Brain microvascular endothelial cell (primary cell): ENCODE results near the gene RAD21L1.

Source experiments
- DNase-seq: peaks from one replicate; pipeline ENCODE4 v3.0.0-alpha.2; 2020
- H3K27ac ChIP-seq: fragments of 250-450 bp; sonication (Bioruptor Pico); 2 replicates; pipeline ENCODE4 v1.5.1; 2020; ENCODE audit warnings: mild to moderate bottlenecking, moderate library complexity
- H3K27me3 ChIP-seq: fragments of 250-450 bp; sonication (Bioruptor Pico); replicated peaks from 2 replicates; pipeline ENCODE4 v1.5.1; 2020; ENCODE audit warnings: mild to moderate bottlenecking
- H3K36me3 ChIP-seq: fragments of 250-450 bp; sonication (Bioruptor Pico); replicated peaks from 2 replicates; pipeline ENCODE4 v1.5.1; 2020; ENCODE audit warnings: mild to moderate bottlenecking
- H3K4me3 ChIP-seq: 2 replicates; pipeline ENCODE4 v1.5.1; 2011; ENCODE audit warnings: low read depth, mild to moderate bottlenecking, control low read depth, low read length, moderate library complexity
- CTCF ChIP-seq: IDR thresholded peaks from 2 replicates; pipeline ENCODE4 v1.5.1; 2011; ENCODE audit warnings: low read depth, mild to moderate bottlenecking, moderate library complexity, low read length, control low read depth, inconsistent platforms; ENCODE audit errors: missing control alignments
- in situ Hi-C: cut with HindIII; loops from 2 replicates; pipeline ENCODE4 v1.10.0; 2017; ENCODE audit warnings: low sequenced_read_pairs, low pct_ligation_motif_present

Gene RAD21L1

GRCh38 chr20:1205802-1206201, 20.0 kb upstream of the RAD21L1 start:
- no peak for TF ChIP-seq CTCF
- H3K27ac ChIP-seq: no peak overlapping the region
- no peak overlapping the region for H3K4me3 ChIP-seq
- no peak for DNase-seq
- peaks cover 18% of the 10 kb centered on the region for H3K27me3 ChIP-seq
- no peaks in the 10 kb centered on the region for H3K36me3 ChIP-seq
- in situ Hi-C loops: no loop called here

- peaks cover 18% of the 10 kb centered on the region for H3K27me3 ChIP-seq
- no peaks in the 10 kb centered on the region for H3K36me3 ChIP-seq
- TF ChIP-seq CTCF: no peak
- H3K4me3 ChIP-seq: no peak overlapping the region
- in situ Hi-C loops: no loop called here
- no peak overlapping the region for H3K27ac ChIP-seq
- DNase-seq: no peak
Observed at GRCh38 chr20:1206366-1207148, 19.3 kb upstream of the RAD21L1 start.

- in situ Hi-C loops: no loop called here
- DNase-seq: no peak
Observed at GRCh38 chr20:1207293-1207878, 18.5 kb upstream of the RAD21L1 start.

DNA sequence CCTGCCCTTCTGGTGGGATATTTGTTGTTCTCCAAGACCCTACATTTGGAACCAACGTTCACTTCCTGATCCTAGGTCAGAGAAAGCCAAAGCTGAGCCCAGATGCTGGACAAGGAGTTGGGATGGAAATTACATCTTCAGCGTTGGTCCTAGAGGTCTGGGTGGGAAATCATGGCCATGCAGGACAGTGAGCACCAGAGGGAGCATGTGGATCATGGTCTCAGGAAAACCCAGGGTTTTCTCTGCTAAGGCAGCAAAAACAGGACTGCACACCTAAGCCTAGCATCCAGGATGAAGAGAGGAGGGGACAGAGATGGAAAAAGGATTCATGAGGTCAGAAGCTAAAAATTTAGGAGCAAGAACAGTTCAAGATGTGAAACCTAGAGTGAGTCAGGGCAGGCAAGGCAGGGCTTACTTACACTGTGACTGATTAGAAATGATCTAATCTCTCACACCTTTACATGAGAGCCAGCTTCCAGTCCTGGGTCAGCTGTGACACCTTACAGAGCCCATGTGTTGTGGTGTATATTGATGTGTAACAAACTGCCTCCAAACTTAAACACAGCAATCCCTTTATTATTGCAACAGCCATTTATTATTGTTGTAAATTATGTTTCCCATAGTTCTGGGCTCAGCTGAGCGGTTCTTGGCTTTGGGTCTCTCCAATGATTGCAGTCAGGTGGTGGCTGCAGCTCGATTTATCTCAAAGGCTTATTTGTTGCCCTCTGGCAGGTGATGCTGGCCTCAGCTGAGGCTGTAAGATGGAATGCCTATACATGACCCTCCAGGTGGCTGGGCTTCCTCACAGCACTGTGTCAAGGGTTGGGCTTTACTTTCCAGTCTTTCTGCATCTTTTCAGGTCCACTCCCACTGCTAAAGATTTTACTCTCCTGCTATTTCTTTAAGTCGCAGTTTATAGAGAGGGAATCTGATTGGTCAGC, 16.1 kb upstream of the RAD21L1 start:
- Histone ChIP-seq H3K4me3 (no peak overlapping the region), H3K27ac (no peak overlapping the region), H3K36me3 (no peaks in the 10 kb centered on the region), H3K27me3 (peaks cover 15% of the 10 kb centered on the region)
- TF ChIP-seq CTCF: peak; percentile 65
- no peak for DNase-seq
- in situ Hi-C loops: no loop called here

More at GRCh38 chr20:1207293-1207878, 18.5 kb upstream of the RAD21L1 start:
- H3K36me3 ChIP-seq: no peaks in the 10 kb centered on the region
- H3K27ac ChIP-seq: no peak overlapping the region
- TF ChIP-seq CTCF: no peak
- H3K4me3 ChIP-seq: no peak overlapping the region
- peaks cover 18% of the 10 kb centered on the region for H3K27me3 ChIP-seq

GRCh38 chr20:1210501-1210900, 15.3 kb upstream of the RAD21L1 start:
- in situ Hi-C loops: no loop called here
- no peak overlapping the region for H3K4me3 ChIP-seq
- no peak overlapping the region for H3K27ac ChIP-seq
- H3K27me3 ChIP-seq: peaks cover 18% of the 10 kb centered on the region
- DNase-seq: no peak
- TF ChIP-seq CTCF: no peak
- no peaks in the 10 kb centered on the region for H3K36me3 ChIP-seq
